ENCODE data around the gene TBC1D1. TPM values are rescaled to one million over a fixed set of nuclear protein-coding genes. Genes with fewer than 3 reads are reported as not detected.

The TBC1D1 gene
- total and polyA plus RNA-seq, 2 experiments from 2014 or later, result 53.9 to 151 TPM

DNA sequence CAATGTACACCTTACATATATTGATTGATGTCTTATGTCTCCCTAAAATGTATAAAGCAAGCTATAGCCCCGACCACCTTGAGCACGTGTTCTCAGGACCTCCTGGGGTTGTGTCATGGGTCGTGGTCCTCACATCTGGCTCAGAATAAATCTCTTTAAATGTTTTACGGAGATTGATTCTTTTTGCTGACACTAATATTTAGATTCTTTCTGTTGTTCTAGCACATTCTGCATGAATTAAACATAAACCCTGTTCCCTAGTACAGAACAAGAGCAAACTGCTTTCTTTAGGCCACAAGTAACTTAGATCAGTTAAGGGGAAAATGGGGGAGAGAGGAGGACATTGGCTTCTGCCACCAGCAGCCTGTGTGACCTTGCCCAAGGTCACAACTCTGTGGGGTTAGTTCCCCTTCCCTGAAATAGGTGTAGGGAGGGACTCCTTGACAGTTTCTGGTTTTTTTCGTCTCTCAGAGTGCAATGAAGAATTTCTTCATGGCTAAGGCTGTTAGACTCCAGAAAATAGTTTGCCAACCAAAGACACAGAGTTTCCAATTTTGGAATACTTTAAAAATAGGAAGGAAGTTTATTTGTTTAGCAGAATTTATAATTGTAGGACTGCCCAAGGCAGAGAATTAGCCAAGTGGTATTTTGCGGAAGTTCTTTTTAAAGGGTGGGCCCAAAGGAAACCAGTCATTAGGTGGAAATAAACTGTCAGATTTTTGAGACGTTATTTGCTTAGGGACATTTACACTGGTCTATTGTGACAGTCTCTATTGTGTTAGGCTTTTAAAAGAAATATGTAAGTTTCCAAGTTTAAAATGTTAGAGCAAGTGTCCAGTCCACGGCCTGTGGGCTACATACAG is 98.7 kb downstream of the TBC1D1 start:
- no peak for ATAC-seq
- peaks cover 4% of the 10 kb centered on the region; the same call in 2 of the 3 replicates for H3K36me3 Mint-ChIP-seq (ENCODE audit: low read depth)
- peaks cover 56% of the 10 kb centered on the region for H3K4me1 ChIP-seq (ENCODE audit: insufficient read depth)
- peaks cover 64% of the 10 kb centered on the region for H3K4me1 Mint-ChIP-seq
- peak overlapping the region; percentile 72 for H3K27ac ChIP-seq (ENCODE audit: low read depth)
- no peak overlapping the region for H2AFZ ChIP-seq
- H3K9me3 Mint-ChIP-seq, result peaks cover 3% of the 10 kb centered on the region; the same call in 2 of the 3 replicates
- peak overlapping the region; percentile 51; the same call in 2 of the 3 replicates for H3K4me3 Mint-ChIP-seq
- H3F3A ChIP-seq (replicated peaks; ENCODE audit: low read depth), result no peaks in the 10 kb centered on the region
- no peak for DNase-seq (ENCODE audit: low spot score)
- peaks cover 8% of the 10 kb centered on the region for H3K27me3 Mint-ChIP-seq (ENCODE audit: insufficient read depth, low read depth, poor library complexity)
- peak overlapping the region; percentile 13 for H3K4me2 ChIP-seq
- H3K9me2 ChIP-seq (ENCODE audit: insufficient read depth), result no peaks in the 10 kb centered on the region
- no peaks in the 10 kb centered on the region for H3K36me3 ChIP-seq (ENCODE audit: insufficient read depth)
- TF ChIP-seq STAT1 (IDR thresholded peaks at IDR 0.05; ENCODE audit: unreplicated experiment), result no peak
- no peak for TF ChIP-seq ZNF331 (CRISPR knock-in tag; IDR thresholded peaks at IDR 0.05; ENCODE audit: low read depth)
- TF ChIP-seq, protein P1, sequence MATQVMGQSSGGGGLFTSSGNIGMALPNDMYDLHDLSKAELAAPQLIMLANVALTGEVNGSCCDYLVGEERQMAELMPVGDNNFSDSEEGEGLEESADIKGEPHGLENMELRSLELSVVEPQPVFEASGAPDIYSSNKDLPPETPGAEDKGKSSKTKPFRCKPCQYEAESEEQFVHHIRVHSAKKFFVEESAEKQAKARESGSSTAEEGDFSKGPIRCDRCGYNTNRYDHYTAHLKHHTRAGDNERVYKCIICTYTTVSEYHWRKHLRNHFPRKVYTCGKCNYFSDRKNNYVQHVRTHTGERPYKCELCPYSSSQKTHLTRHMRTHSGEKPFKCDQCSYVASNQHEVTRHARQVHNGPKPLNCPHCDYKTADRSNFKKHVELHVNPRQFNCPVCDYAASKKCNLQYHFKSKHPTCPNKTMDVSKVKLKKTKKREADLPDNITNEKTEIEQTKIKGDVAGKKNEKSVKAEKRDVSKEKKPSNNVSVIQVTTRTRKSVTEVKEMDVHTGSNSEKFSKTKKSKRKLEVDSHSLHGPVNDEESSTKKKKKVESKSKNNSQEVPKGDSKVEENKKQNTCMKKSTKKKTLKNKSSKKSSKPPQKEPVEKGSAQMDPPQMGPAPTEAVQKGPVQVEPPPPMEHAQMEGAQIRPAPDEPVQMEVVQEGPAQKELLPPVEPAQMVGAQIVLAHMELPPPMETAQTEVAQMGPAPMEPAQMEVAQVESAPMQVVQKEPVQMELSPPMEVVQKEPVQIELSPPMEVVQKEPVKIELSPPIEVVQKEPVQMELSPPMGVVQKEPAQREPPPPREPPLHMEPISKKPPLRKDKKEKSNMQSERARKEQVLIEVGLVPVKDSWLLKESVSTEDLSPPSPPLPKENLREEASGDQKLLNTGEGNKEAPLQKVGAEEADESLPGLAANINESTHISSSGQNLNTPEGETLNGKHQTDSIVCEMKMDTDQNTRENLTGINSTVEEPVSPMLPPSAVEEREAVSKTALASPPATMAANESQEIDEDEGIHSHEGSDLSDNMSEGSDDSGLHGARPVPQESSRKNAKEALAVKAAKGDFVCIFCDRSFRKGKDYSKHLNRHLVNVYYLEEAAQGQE (IDR thresholded peaks at IDR 0.05; ENCODE audit: unreplicated experiment), result no peak
- TF ChIP-seq NANOG (IDR thresholded peaks at IDR 0.05; ENCODE audit: borderline replicate concordance), result no peak
- no peak for TF ChIP-seq ZNF114 (CRISPR knock-in tag; IDR thresholded peaks at IDR 0.05)
- TF ChIP-seq CREB1 (CRISPR knock-in tag; IDR thresholded peaks at IDR 0.05; ENCODE audit: low read depth), result no peak
- no peak for TF ChIP-seq EZH2phosphoT487 (IDR thresholded peaks at IDR 0.05; ENCODE audit: unreplicated experiment)
- no peak for TF ChIP-seq POLR2AphosphoS5 (IDR thresholded peaks at IDR 0.05; ENCODE audit: low read depth)
- peak overlapping the region; percentile 89 for H3K27ac Mint-ChIP-seq
- no peaks in the 10 kb centered on the region for H4K20me1 ChIP-seq (replicated peaks; ENCODE audit: insufficient read depth)
- no peak overlapping the region for H3K4me3 ChIP-seq
- H3K79me2 ChIP-seq (replicated peaks; ENCODE audit: insufficient read depth), result peaks cover 79% of the 10 kb centered on the region
- H3K27me3 ChIP-seq (ENCODE audit: insufficient read depth), result no peaks in the 10 kb centered on the region

DNA sequence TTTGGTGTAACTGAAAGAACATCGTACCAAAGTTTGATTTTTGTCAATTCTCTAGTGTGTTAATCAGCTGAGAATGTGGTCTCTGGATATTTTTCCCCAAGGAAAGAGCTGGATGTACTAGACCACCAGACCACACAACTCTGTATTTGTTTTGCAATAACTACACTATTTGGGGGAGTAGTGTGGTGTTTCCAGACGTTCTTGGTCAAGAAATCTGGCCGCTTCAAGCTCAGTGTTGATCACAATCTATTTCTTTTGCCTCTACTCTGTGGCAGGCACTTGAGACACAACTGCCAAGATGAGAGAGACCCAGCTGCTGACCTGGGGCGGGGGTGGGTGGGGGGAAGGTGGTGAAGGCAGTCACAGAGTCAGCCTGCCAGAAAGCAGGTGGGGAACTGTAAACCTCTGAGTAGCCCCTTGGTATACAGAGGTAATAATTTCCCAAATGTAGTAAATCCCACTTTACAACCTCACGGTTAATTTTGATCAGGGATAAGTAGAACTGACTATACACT is 99.9 kb downstream of the TBC1D1 start:
- H3F3A ChIP-seq (replicated peaks; ENCODE audit: low read depth), result no peaks in the 10 kb centered on the region
- peaks cover 3% of the 10 kb centered on the region; the same call in 2 of the 3 replicates for H3K9me3 Mint-ChIP-seq
- peaks cover 10% of the 10 kb centered on the region for H3K27me3 Mint-ChIP-seq (ENCODE audit: insufficient read depth, low read depth, poor library complexity)
- no peaks in the 10 kb centered on the region for H4K20me1 ChIP-seq (replicated peaks; ENCODE audit: insufficient read depth)
- H3K27ac ChIP-seq (ENCODE audit: low read depth), result peak overlapping the region; percentile 40; the same call in 1 of the 2 replicates
- DNase-seq (ENCODE audit: low spot score) (no peak), ATAC-seq (peak; percentile 7; the same call in 2 of the 3 replicates)
- TF ChIP-seq STAT1 (IDR thresholded peaks at IDR 0.05; ENCODE audit: unreplicated experiment), result no peak
- TF ChIP-seq CREB1 (CRISPR knock-in tag; IDR thresholded peaks at IDR 0.05; ENCODE audit: low read depth), result no peak
- TF ChIP-seq, protein P2, sequence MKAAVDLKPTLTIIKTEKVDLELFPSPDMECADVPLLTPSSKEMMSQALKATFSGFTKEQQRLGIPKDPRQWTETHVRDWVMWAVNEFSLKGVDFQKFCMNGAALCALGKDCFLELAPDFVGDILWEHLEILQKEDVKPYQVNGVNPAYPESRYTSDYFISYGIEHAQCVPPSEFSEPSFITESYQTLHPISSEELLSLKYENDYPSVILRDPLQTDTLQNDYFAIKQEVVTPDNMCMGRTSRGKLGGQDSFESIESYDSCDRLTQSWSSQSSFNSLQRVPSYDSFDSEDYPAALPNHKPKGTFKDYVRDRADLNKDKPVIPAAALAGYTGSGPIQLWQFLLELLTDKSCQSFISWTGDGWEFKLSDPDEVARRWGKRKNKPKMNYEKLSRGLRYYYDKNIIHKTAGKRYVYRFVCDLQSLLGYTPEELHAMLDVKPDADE (IDR thresholded peaks at IDR 0.05), result no peak
- TF ChIP-seq EZH2phosphoT487 (IDR thresholded peaks at IDR 0.05; ENCODE audit: unreplicated experiment), result no peak
- H3K4me2 ChIP-seq, result 0 out of 2 replicates have a peak overlapping the region, but pooled peaks have one; percentile 13
- peaks cover 79% of the 10 kb centered on the region for H3K79me2 ChIP-seq (replicated peaks; ENCODE audit: insufficient read depth)
- H3K36me3 ChIP-seq (ENCODE audit: insufficient read depth), result no peaks in the 10 kb centered on the region
- peaks cover 63% of the 10 kb centered on the region for H3K4me1 ChIP-seq (ENCODE audit: insufficient read depth)
- no peak overlapping the region; the same call in 1 of the 2 replicates for H3K27ac Mint-ChIP-seq
- no peak overlapping the region for H3K4me3 ChIP-seq
- H3K4me1 Mint-ChIP-seq, result peaks cover 73% of the 10 kb centered on the region
- no peaks in the 10 kb centered on the region for H3K9me2 ChIP-seq (ENCODE audit: insufficient read depth)
- H2AFZ ChIP-seq, result no peak overlapping the region
- peaks cover 4% of the 10 kb centered on the region; the same call in 2 of the 3 replicates for H3K36me3 Mint-ChIP-seq (ENCODE audit: low read depth)
- H3K27me3 ChIP-seq (ENCODE audit: insufficient read depth), result no peaks in the 10 kb centered on the region
- H3K4me3 Mint-ChIP-seq, result no peak overlapping the region

All from GM23338 (cell line).